ENCODE data around the gene TMTC2.

DNA sequence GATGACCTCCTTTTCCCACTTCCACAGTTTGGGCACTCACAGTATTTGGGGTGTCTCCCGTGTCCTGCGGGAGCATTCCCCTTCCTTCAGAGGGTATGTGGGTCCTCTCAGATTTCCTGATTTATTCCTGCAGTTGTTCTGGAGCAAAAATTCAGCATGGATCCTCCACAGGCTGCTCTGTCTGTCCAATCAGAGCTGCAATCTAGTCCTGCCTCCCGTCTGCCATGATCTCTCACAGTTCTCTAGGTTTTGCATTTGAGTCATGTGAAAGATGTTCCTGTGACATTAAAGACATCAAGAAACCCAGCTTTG is 435.9 kb downstream of the TMTC2 start:
- TF ChIP-seq POLR2AphosphoS5 (IDR thresholded peaks at IDR 0.05; ENCODE audit: insufficient read depth, low read depth, low read length) (no peak), MYC (IDR thresholded peaks at IDR 0.05; ENCODE audit: low read depth, low read length) (no peak), POLR2A (IDR thresholded peaks at IDR 0.05; ENCODE audit: low read depth, low read length) (no peak), FOS (IDR thresholded peaks at IDR 0.05; ENCODE audit: borderline replicate concordance, insufficient read depth, low read length) (no peak), EZH2 (IDR thresholded peaks at IDR 0.05; ENCODE audit: borderline replicate concordance, low read depth, low read length, severe bottlenecking) (no peak), JUN (IDR thresholded peaks at IDR 0.05; ENCODE audit: borderline replicate concordance, insufficient read depth, insufficient read length, low read depth) (no peak)
- TF ChIP-seq, protein P1, sequence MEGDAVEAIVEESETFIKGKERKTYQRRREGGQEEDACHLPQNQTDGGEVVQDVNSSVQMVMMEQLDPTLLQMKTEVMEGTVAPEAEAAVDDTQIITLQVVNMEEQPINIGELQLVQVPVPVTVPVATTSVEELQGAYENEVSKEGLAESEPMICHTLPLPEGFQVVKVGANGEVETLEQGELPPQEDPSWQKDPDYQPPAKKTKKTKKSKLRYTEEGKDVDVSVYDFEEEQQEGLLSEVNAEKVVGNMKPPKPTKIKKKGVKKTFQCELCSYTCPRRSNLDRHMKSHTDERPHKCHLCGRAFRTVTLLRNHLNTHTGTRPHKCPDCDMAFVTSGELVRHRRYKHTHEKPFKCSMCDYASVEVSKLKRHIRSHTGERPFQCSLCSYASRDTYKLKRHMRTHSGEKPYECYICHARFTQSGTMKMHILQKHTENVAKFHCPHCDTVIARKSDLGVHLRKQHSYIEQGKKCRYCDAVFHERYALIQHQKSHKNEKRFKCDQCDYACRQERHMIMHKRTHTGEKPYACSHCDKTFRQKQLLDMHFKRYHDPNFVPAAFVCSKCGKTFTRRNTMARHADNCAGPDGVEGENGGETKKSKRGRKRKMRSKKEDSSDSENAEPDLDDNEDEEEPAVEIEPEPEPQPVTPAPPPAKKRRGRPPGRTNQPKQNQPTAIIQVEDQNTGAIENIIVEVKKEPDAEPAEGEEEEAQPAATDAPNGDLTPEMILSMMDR (IDR thresholded peaks at IDR 0.05; ENCODE audit: extremely low read depth in 1 of 2, insufficient read depth in 1 of 2, low read depth in 1 of 2, low read length in 2 of 2): no peak
- TF ChIP-seq, protein P2, sequence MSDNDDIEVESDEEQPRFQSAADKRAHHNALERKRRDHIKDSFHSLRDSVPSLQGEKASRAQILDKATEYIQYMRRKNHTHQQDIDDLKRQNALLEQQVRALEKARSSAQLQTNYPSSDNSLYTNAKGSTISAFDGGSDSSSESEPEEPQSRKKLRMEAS (IDR thresholded peaks at IDR 0.05; ENCODE audit: insufficient read depth, insufficient read length): no peak
